EH (cell line): ENCODE measurements around the gene DLG2.
A peak's percentile ranks its signal among the peaks of the same experiment; 100 is the strongest.

Experiments used
- DNase-seq: peaks from one replicate; pipeline ENCODE4 v3.0.0-alpha.2; 2015; ENCODE audit warnings: low read depth

The DLG2 gene

DNA sequence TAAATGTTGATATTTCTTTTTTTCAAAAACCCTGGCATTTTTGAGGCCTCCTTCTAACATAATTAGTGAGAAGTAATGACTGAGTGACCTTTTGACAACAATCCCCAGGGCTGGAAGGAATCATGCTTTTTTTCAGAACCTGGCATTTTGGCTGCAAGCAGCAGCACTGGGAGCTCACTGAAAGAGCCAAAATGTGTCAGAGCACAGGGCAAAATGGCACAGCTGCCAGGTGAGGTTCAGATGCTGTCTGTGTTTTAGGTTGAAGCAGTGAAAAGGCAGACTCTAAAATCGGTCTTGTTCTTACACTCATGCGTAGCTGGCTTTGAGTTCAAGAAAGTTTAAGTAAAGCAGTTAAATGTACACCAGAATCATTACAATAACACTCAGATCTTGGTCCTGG is 1063.8 kb downstream of the DLG2 start:
- no peak for DNase-seq

DNA sequence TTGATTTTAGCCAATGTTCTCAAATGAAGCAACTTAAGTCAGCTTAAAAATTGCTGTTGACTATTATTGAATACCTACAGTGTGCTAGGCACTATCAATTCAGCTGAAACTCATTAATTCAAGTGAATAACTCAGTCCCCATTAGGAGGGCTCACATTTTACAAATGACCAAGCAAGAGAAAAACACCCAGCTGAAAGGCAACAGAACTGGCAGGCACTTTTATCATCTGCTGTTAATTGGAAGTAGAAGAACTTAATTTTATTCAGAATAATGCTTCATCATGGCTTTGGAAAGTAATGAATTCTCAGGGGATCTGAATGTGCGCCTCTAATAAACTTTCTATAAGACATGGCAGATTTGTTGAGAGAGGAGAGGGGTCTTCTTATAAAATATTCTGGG is 1066.9 kb downstream of the DLG2 start:
- DNase-seq, result no peak

DNA sequence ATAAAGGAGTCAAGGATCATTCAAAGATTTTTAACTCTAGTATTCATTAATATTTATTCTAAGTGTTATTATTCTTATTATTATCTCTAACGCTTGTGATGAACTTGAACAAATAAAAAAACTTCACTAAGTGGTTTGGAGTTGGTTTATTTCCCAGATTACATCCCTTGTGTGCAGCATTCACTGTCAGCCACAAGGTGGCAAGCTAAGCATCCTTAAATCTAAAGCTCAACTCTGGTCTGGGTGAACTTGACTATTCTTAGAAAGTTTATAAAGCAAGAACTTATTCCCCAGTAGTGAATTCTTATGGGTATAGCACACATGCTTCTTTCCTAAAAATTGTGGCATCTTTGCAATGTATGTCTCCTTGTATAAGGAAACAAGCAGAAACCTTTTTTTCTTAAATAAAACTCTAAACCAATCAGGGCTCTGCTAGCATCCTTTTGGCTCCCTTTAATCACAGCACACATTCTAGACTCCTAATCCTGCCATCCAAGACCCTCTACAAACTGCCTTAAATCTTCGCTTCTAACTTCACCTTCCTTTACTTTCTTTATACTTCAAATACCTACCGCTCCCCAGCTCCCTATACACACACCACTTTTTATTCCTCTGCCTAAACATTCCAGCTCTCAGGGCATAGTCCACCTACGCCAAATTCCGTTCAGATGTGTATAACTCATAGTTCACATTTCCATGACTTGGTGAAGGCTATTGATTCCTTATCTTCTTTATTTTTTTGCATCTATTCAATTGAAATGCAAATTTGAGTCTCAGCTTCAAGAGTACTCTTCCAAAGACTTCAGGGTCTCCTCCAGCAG is 1068.8 kb downstream of the DLG2 start:
- peak; percentile 41 for DNase-seq

DNA sequence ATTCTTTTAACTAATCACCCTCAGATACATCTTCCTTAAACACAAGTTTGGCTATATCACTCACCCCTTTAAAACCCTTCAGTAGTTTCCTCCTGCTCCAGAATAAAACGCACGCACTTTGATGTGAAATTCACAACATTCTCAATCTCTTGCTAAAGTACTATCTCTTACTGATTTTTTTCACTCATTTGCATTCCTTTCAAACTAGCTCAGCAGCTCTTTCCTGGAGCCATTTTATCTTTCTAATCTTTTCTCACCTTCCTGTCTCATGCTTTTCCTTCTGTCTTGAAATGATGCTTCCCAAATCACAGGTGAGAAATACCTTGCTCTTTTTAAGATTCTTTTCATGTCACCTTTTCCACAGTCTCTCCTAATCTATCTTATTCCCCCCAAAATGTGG is 1074.4 kb downstream of the DLG2 start:
- no peak for DNase-seq

DNA sequence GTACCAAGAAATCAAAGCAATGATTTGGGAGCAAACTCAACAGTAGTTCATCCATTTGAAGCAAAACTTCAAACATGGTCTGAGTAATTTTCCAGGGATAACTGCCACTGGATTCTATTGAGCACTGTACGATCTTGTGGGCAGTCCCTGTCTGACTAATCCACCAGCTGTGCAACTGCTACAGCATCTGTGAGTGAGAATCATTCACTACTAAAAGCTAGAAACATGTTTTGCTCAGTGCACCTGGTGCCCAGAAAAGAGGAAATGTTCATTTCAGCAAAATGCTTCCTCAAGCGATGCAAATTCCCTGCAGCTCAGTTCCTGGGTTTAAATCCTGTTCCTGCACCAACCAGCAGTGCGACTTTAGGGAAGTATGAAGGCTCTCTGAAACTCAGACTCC is 1077.9 kb downstream of the DLG2 start:
- no peak for DNase-seq

DNA sequence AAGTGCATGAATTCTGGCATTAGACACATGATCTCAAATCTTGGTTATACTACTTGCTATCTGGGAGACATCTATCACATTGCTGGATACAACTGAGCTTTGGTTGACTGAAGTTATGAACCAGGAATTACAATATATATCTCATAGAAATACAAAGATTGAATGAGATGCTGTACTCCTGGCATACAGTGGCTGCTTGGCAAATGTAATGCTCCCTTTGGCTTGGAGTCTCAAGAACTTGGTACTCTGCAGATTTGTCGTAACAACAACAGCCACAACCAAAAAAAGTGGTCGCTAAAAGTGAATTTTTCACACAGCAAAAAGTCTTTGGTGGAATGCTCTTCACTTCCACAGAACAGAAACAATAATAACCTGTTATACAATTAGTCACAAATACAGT is 1082.6 kb downstream of the DLG2 start:
- no peak for DNase-seq

DNA sequence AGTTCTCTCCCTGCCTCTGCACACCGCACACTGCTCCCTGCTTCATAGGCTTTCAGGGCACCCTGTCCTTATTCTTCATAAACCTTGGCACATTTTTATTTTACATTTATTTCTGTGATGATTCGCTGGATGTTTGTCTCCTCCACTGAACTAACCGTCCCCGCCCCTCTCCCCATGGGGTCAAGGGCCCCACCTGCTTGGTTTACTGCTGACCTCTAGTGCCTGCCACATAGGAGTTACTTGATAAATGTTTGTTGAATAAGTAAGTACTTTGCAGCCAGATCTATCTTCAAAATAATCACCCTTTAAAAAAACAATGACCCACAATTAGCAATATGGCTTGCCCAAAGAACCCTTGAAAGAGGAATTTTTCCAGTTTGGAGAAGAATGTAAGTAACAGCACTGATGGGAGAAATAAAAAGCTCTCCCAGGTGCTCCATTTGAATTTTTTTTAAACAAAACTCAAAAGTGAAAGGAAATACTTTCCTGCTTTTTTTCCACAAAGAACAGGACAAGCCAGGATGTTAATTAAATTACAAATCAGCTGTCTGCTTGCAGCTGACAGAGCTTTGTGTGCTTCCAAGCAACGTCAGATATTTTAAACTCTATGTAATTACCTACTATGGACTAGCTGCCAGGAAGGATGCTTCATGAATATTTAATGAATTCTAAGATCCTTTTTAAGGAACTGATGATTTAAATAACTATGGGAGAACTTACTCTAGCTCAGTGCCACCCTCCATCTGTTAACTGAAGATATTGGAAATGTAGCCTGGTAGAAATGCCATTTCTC is 1083.6 kb downstream of the DLG2 start:
- DNase-seq, result no peak

DNA sequence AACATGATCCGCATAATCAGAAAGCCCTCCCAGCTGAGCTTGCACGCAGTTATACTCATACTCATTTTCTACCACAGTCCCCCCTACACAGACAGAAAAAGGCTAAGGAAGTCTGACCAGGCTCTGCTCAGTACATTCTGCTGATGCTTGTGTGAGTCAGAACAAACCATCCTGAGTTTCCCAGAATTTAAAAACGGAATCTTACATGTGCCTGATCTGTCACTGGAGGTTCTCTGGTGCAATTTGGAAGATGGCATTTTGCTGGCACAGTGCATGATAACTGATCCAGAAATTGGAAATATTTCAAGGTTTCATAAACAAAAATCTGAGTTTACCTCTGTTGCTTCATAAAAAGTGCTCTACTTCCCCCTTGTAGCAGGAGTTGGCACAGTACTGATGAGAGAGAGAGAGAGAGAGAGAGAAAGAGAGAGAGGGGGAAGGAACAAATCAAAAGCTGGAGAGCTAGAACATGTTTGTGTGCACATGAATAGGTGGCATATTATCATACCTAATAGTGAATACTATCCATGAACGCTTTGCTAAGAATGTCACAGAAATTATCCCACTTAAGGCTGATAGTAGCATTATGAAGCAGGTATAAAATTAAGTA is 1085.3 kb downstream of the DLG2 start:
- DNase-seq, result no peak

DNA sequence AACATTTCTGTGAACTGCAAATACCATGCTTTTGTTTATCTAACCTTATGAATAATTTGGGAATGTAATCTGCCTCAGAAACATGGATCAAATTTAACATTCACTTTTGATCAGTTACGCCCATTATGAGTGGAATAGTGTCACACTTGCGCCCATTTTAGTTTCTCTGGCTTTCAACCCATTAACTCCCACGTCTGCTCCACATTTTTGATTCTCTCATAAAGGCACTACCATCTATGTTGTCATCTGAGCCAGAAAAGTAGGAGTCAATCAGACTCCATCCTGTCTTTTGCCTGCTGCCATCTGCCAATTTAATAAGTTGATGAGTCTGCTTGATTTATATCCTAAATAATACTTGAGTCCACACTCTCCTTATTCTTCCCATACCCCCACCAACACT is 1090.7 kb downstream of the DLG2 start:
- no peak for DNase-seq

DNA sequence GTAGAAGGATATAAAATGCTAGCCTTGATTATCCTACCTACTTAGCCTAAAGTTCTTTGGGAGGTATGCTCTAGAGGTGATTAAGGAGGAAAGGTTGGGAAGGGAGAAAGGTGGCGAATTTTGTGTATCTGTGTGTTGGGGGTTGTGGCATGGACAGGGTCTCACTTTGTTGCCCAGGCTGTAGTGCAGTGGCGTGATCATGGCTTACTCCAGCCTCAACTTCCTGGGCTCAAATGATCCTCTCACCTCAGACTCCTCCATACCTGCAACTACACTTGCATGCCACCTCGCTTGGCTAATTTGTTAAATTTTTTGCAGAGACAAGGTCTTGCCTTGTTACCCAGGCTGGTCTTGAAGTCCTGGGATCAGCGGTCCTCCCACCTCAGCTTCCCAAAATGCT is 1094.8 kb downstream of the DLG2 start:
- DNase-seq, result no peak

DNA sequence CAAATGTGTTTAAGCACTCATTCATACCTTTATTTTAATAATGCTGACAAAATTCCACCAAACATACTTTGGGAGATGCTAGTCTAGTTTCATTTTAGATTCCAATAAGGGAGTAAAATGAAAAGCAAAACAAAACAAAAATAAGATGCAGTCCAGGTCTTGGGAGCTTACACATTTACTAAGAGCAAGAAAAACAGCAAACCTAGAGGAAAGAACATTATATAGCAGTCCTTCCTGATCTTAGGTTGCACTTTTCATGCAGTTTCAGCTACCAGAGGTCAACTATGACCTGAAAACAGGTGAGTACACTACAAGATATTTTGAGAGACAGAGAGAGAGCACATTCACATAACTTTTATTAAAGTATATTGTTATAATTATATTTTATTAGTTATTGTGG is 1100.9 kb downstream of the DLG2 start:
- DNase-seq, result no peak

DNA sequence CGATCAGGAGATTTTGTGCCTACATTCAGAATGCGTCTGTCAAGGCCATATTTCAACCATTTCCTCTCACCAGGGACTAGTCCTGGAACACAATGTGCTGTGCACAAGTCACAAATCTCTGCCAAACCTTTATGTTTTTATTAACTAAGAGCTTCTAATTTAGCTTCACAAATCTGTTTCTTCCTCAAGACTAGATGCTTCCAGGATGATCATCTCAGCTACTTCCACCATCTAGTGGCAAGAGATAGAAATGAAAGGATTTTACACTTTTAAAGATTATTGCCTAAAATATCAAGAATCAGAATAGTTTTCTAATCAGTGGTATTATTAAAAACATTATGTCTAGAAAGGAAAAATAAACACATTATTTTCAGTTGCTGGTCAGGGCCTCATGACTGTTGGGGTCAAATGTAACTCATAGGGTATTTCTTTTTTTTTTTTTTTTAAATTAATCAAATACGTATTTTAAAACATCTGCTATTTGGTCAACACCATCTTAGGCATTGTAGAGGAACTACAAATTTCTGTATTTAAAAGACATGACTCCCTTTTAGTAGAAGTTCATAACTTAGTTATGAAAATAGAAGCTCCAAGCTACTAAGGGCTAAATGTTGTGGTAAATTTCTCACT is 1102.6 kb downstream of the DLG2 start:
- DNase-seq, result peak; percentile 5

DNA sequence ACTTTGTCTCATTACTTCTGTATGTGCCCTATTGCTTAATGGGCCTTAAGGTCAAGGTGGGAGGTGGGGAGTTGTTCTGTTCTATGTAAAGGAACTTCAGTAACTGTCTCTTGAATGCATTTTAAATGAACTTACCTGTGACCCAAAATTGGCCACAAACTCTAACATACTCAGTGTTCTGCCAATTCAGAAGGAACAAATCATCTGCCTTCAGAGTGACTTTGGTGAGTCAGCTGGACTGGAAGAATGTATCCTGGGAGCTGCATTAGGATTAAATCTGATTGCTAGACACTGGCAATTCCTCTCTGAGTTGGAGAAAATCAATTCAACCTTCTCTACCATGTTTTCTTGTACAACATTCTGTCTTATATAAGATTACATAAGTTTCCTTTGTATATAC is 1104.8 kb downstream of the DLG2 start:
- DNase-seq, result no peak

DNA sequence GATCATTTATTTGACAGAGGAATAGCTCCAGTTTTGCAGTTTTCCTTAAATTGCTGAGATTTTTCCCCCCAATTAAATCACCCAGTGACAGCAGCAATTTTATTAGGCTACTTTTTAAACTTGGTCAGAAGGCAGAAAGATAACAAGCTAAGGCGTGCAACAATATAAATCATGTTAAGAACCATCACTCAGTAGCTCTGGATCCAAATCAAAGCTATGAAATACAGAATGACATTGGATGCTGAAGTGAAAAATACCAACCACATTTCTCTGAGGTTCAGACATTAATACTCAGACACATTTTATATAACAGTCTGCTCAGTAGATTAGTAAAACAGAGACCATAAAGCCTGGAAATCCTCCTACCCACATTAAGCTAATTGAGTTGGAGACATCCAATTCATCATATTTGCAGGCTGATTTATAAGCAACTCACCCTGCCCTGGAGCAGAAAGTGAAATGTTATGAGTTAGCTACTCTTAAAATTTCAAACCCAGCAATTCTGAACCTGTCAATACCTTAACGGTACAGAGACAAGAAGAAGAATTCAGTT is 1108.4 kb downstream of the DLG2 start:
- no peak for DNase-seq

DNA sequence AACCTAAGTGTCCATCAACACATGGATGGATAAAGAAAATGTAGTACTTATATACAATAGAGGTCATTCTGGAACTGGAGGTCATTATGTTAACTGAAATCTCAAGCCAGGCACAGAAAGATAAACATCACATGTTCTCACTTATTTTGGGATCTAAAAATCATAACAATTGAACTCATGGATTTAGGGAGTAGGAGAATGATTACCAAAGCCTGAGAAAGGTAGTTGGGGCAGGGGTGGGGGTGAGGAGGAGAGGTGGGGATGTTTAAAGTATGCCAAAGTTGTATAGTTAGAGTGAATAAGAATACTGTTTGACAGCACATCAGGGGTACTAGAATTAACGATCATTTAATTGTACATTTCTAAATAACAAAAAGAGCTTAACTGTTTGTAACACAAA is 1112.7 kb downstream of the DLG2 start:
- DNase-seq, result no peak

DNA sequence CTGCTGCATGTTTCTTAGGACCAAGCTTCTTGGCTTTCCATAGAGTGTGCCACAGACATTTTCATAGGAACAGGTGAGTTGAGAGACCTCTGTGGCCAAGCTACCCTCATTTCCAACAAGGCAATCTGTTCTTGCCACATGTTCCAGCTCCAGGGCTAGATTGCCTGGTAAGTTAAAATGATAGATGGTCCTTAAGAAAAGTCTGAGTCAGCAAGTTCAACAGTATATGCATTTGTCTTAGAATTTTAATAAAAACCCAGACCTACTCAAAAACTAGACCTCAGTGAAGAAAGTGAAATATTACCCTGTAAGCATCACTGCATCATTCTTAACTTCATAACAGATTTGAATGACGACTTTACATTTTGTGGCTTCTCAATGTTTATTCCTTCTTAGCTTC is 1123.6 kb downstream of the DLG2 start:
- DNase-seq, result no peak

DNA sequence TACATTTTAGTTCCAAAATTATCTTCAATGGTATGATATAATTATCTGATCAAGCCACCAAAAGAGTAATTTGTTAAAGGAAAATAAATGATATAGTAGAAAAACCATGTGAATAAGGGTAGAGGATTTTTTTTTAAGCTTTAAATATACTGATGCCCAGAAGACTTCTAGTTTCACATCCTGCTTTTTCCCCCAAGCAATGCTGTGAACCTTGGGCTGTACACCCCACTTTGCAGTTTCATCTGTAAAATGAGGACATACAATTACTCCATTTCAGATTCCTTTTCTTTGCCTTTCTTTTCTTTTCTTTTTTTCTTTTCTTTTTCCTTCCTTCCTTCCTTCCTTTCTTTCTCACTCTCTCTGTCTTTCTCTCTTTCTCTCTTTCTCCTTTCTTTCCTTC is 1125.4 kb downstream of the DLG2 start:
- DNase-seq, result no peak

DNA sequence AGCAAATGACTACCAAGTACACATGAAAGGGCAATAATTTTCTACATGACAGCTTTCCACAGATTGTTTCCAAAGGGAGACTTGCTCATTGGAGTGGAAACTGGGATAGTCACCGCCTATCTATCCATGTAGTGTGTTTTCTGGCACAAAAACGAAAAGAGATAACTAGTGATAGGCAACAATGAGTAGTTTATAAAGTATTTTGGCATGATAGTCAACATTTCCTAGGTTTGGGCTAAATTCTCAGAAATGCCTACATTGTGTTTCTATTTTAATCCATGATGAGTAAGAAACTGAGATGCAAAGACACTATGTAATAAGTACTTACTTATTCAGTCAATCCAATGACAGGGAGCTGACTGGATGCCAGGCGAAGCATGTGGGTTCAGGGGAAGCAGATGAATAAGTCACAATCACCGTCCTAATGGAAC is 1129.1 kb downstream of the DLG2 start:
- DNase-seq, result peak; percentile 25

DNA sequence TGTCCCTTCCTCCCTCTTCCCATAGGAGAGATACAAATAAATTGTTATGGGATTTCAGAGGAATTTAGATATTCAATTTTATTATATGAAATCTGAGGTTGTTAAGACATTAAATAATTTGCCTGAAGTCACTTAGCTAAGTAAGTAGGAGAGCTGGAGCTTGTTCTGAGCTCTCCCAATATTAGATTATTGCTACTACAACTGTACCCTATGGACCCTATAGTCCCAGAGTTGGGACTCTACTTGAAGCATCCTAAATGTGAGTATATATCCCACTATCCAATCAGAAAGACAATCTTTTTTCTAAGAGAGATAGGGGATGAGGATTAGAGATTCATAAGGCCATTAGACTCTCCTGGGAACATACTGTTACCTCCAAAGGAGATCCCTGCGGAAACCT is 1130.0 kb downstream of the DLG2 start:
- no peak for DNase-seq

DNA sequence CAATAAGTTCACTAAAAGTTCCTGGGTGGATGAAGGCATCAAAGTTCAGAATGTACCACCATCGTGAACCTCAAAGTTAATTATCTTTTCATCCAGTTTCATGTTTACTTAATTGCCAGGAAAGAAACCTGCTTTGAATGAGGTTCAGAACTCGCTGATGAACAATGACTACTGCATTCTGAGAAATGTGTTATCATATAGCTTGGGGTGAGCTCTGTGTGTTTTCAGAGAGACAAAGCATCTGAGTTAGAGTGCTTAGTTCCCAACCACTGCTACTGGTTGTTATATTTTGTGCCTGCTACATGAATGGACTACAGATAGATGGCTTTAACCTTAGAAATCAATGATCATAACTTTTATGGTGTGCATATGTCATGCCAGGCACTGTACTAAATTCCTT is 1131.0 kb downstream of the DLG2 start:
- DNase-seq, result no peak

DNA sequence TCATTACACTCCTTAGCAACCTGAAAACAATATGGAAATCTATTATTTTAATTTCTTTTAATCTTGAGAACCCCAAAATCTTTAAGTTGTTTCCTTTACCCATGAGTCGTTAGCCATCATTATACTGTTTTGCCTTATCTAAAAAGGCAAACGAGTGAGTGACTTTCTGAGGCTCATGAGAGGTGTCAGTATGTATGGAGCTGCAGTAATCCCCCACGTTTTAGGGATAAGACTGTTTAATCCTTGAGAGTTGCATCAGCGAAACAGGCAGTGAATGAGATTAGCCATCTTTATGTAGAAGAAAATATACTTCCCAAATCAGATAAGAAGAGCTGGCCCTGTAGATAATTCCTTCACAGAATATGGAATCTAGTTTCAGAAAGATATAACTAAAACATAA is 1147.0 kb downstream of the DLG2 start:
- DNase-seq, result no peak

DNA sequence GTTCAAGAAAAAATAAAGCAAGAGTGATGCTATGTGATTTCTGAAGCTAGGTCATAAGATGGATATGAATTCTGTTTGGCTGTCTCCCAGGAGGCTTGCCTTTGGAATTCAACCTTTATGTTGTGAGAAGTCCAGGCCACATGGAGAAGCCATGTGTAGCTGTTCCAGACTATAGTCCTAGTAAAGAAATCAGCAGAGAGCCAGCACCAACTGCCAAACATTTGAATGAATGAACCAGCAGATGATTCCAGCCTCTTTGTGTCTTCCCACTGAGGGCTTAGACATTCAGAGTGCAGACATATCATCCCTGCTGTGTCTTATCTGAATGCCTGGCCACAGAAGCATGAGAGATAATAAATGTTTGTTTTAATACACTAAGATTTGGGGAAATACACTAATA is 1150.6 kb downstream of the DLG2 start:
- DNase-seq, result no peak
